ENCODE results near the gene SAP25. TPM values are rescaled to one million over a fixed set of nuclear protein-coding genes. Genes with fewer than 3 reads are reported as not detected.

The SAP25 gene
- total and polyA plus RNA-seq, 10 donors, result 11.0 to 75.6 (median 25.1) TPM

GRCh38 chr7:100563809-100564400 is 9.8 kb downstream of the SAP25 start:
- Histone ChIP-seq H3K9me3 (no peaks in the 10 kb centered on the region), H3K27me3 (replicated peaks in 1 of 7) (no peaks in the 10 kb centered on the region), H3K27ac (peak overlapping the region in 5 of 8 donors; percentile 16 to 66 (median 26)), H3K36me3 (peaks cover 0 to 44% (median 16%) of the 10 kb centered on the region in 6 donors), H3K4me3 (no peak overlapping the region), H3K4me1 (peaks cover 26 to 57% (median 42%) of the 10 kb centered on the region in 6 donors)
- WGBS, 5 donors, result 23 to 40% (median 29%) methylated on average over 10 to 12 of the region's 12 CpGs
- peak; percentile 95 for DNase-seq
- intact Hi-C loops (cut with DNase I; ENCODE audit: low total_unique reads), result loop anchor here (2.0 kb wide), 1 partner anchor 95 kb away; no protein-coding TSS in a partner anchor
- TF ChIP-seq, protein P1, sequence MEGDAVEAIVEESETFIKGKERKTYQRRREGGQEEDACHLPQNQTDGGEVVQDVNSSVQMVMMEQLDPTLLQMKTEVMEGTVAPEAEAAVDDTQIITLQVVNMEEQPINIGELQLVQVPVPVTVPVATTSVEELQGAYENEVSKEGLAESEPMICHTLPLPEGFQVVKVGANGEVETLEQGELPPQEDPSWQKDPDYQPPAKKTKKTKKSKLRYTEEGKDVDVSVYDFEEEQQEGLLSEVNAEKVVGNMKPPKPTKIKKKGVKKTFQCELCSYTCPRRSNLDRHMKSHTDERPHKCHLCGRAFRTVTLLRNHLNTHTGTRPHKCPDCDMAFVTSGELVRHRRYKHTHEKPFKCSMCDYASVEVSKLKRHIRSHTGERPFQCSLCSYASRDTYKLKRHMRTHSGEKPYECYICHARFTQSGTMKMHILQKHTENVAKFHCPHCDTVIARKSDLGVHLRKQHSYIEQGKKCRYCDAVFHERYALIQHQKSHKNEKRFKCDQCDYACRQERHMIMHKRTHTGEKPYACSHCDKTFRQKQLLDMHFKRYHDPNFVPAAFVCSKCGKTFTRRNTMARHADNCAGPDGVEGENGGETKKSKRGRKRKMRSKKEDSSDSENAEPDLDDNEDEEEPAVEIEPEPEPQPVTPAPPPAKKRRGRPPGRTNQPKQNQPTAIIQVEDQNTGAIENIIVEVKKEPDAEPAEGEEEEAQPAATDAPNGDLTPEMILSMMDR (IDR thresholded peaks at IDR 0.05 in 8 of 11, conservative IDR thresholded peaks at IDR 0.05 in 3 of 11), result peak; percentile 90 to 99 (median 97)
- TF ChIP-seq POLR2AphosphoS5 (IDR thresholded peaks at IDR 0.05) (peak; percentile 49 to 63 (median 54)), POLR2A (IDR thresholded peaks at IDR 0.05) (no peak)

- TF ChIP-seq POLR2AphosphoS5 (IDR thresholded peaks at IDR 0.05) (no peak), POLR2A (IDR thresholded peaks at IDR 0.05) (no peak)
- TF ChIP-seq, protein P1 (IDR thresholded peaks at IDR 0.05 in 8 of 11, conservative IDR thresholded peaks at IDR 0.05 in 3 of 11), result no peak
- Histone ChIP-seq H3K27ac (peak overlapping the region in 1 of 8 donors; percentile 66), H3K4me3 (no peak overlapping the region), H3K36me3 (peaks cover 0 to 44% (median 16%) of the 10 kb centered on the region in 6 donors), H3K4me1 (peaks cover 23 to 52% (median 35%) of the 10 kb centered on the region in 6 donors), H3K27me3 (replicated peaks in 1 of 7) (no peaks in the 10 kb centered on the region), H3K9me3 (no peaks in the 10 kb centered on the region)
- no peak for DNase-seq
- intact Hi-C loops (cut with DNase I; ENCODE audit: low total_unique reads), result loop anchor here (2.0 kb wide), 1 partner anchor 94 kb away; no protein-coding TSS in a partner anchor
- WGBS, 5 donors, result 95 to 99% (median 96%) methylated on average over 8 of the region's 8 CpGs
Observed at GRCh38 chr7:100563100-100563564, 10.6 kb downstream of the SAP25 start.

GRCh38 chr7:100562195-100563099 is 11.3 kb downstream of the SAP25 start:
- peaks cover 0 to 51% (median 16%) of the 10 kb centered on the region in 6 donors for H3K36me3 ChIP-seq
- H3K4me3 ChIP-seq, result no peak overlapping the region
- H3K27ac ChIP-seq, result no peak overlapping the region
- DNase-seq, result no peak
- TF ChIP-seq, protein P1 (IDR thresholded peaks at IDR 0.05 in 8 of 11, conservative IDR thresholded peaks at IDR 0.05 in 3 of 11), result no peak
- TF ChIP-seq POLR2A (IDR thresholded peaks at IDR 0.05), result no peak
- peak in 2 of 3 donors; percentile 7 to 42 for TF ChIP-seq POLR2AphosphoS5 (IDR thresholded peaks at IDR 0.05)
- WGBS, 5 donors, result 91 to 95% (median 92%) methylated on average over 23 to 26 of the region's 26 CpGs
- intact Hi-C loops (cut with DNase I; ENCODE audit: low total_unique reads), result loop anchor here (2.0 kb wide), 1 partner anchor 94 kb away; no protein-coding TSS in a partner anchor
- peaks cover 16 to 46% (median 29%) of the 10 kb centered on the region in 6 donors for H3K4me1 ChIP-seq
- no peaks in the 10 kb centered on the region for H3K27me3 ChIP-seq (replicated peaks in 1 of 7)
- no peaks in the 10 kb centered on the region for H3K9me3 ChIP-seq
